ENCODE measurements around the gene NDST3. TPM values are rescaled to one million over a fixed set of nuclear protein-coding genes. Genes with fewer than 3 reads are reported as not detected.
A peak's percentile ranks its signal among the peaks of the same experiment; 100 is the strongest.
"Not testable (repeated sequence)": the region's sequence is repeated elsewhere in the genome, so short reads cannot be mapped to it uniquely, and the experiment has no call there.

NDST3 gene
- total RNA-seq, 1 donor from 2014 or later = 5.7 TPM

GRCh38 chr4:118265312-118266144 lies 231.2 kb downstream of the NDST3 start:
- Mint-ChIP-seq H3K4me3 (no peak overlapping the region), H3K9me3 (peaks cover 3% of the 10 kb centered on the region), H3K36me3 (ENCODE audit: low read depth) (no peaks in the 10 kb centered on the region), H3K27ac (ENCODE audit: unreplicated experiment) (no peak overlapping the region), H3K27me3 (ENCODE audit: low read depth) (peaks cover 1% of the 10 kb centered on the region), H3K4me1 (no peaks in the 10 kb centered on the region)
- no peak for TF ChIP-seq CTCF (conservative IDR thresholded peaks at IDR 0.05)
- DNase-seq (ENCODE audit: low read depth, low spot score) = no peak

DNA sequence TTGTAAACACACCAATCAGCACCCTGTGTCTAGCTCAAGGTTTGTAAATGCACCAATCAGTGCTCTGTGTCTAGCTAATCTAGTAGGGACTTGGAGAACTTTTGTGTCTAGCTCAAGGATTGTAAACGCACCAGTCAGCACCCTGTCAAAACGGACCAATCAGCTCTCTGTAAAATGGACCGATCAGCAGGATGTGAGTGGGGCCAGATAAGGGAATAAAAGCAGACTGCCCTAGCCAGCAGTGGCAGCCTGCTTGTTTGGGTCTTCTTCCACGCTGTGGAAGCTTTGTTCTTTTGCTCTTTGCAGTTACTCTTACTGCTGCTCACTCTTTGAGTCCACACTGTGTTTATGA lies 231.8 kb downstream of the NDST3 start:
- H3K4me1 Mint-ChIP-seq; H3K4me3 Mint-ChIP-seq; H3K27me3 Mint-ChIP-seq (ENCODE audit: low read depth); H3K36me3 Mint-ChIP-seq (ENCODE audit: low read depth); H3K27ac Mint-ChIP-seq (ENCODE audit: unreplicated experiment); H3K9me3 Mint-ChIP-seq; DNase-seq (ENCODE audit: low read depth, low spot score): not testable (repeated sequence)

DNA sequence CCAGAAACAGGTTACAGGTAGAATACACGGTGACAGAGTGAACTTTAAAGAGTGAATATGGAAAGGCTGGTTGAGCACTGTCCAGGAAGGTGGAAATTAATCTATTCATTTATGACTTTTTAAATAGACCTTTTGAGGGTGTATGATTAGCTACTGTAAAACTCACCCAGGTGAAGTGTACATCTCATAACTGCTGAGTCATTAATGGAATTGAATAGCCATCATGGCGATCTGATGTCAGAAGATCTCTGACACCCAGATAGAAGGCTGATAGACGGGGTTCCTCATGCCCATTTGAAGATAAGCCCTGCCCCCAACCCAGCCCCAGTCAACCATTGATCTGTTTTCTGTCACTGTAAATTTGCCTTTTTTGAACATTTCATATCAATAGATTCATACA lies 234.5 kb downstream of the NDST3 start:
- DNase-seq (ENCODE audit: low read depth, low spot score) = no peak
- Mint-ChIP-seq H3K4me3 (no peak overlapping the region), H3K27me3 (ENCODE audit: low read depth) (peaks cover 2% of the 10 kb centered on the region), H3K9me3 (peaks cover 3% of the 10 kb centered on the region), H3K4me1 (no peaks in the 10 kb centered on the region), H3K36me3 (ENCODE audit: low read depth) (no peaks in the 10 kb centered on the region), H3K27ac (ENCODE audit: unreplicated experiment) (no peak overlapping the region)
- no peak for TF ChIP-seq CTCF (conservative IDR thresholded peaks at IDR 0.05)

- H3K27ac Mint-ChIP-seq (ENCODE audit: unreplicated experiment) = no peak overlapping the region
- peak overlapping the region; percentile 8 for H3K4me3 Mint-ChIP-seq
- H3K4me1 Mint-ChIP-seq = no peaks in the 10 kb centered on the region
- TF ChIP-seq CTCF (conservative IDR thresholded peaks at IDR 0.05) = peak; percentile 81
- no peaks in the 10 kb centered on the region for H3K36me3 Mint-ChIP-seq (ENCODE audit: low read depth)
- H3K27me3 Mint-ChIP-seq (ENCODE audit: low read depth) = peaks cover 2% of the 10 kb centered on the region
- no peak for DNase-seq (ENCODE audit: low read depth, low spot score)
- no peaks in the 10 kb centered on the region for H3K9me3 Mint-ChIP-seq
Measured at GRCh38 chr4:118270492-118270891, 236.2 kb downstream of the NDST3 start.

DNA sequence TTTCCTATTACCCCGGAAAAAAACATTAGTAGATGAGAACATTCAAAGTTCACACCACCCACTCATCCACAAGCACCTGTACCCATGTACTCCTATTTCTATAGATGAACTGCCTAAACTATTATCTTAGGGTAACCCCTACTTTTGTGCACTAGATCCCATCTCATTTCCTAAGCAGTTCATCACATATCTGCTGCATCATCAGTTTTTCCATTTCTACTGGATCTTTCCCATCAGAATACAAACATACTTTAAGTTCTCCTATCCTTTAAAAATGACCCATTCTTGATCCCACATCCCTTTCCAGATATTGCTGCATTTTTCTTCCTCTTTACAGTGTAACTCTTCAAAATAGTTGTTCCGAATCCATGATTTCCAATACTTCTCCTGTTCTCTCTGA lies 237.5 kb downstream of the NDST3 start:
- no peak overlapping the region for H3K27ac Mint-ChIP-seq (ENCODE audit: unreplicated experiment)
- peaks cover 2% of the 10 kb centered on the region for H3K27me3 Mint-ChIP-seq (ENCODE audit: low read depth)

More for the DNA sequence above, 237.5 kb downstream of the NDST3 start:
- H3K36me3 Mint-ChIP-seq (ENCODE audit: low read depth) = no peaks in the 10 kb centered on the region
- no peak for DNase-seq (ENCODE audit: low read depth, low spot score)
- no peak overlapping the region for H3K4me3 Mint-ChIP-seq
- TF ChIP-seq CTCF (conservative IDR thresholded peaks at IDR 0.05) = no peak
- no peaks in the 10 kb centered on the region for H3K4me1 Mint-ChIP-seq
- H3K9me3 Mint-ChIP-seq = no peaks in the 10 kb centered on the region

Data from neural crest cell (in vitro differentiated cells).